Activated CD4-positive, alpha-beta memory T cell treated with anti-CD3 and anti-CD28 coated beads for 36 hours (primary cell): ENCODE results near the gene DNAH17. TPM values are rescaled to one million over a fixed set of nuclear protein-coding genes. Genes with fewer than 3 reads are reported as not detected.
A peak's percentile ranks its signal among the peaks of the same experiment; 100 is the strongest.

ENCODE experiments used
- CTCF ChIA-PET: fragments of 350-600 bp; sonication (Branson Sonifier 250); formaldehyde crosslinking; loops from one replicate; lab custom pipeline; 2021; ENCODE audit warnings: antibody characterized with exemption, inconsistent platforms; lab: Charles Lee
- POLR2A ChIA-PET: fragments of 350-600 bp; sonication (Branson Sonifier 250); formaldehyde crosslinking; loops from one replicate; lab custom pipeline; 2021; ENCODE audit warnings: antibody characterized with exemption; lab: Charles Lee
- DNase-seq: peaks from one replicate; pipeline ENCODE4 v3.0.0-alpha.2; 2020
- H3K27ac Mint-ChIP-seq: one replicate; pipeline ENCODE4 v1.8.0; 2021; ENCODE audit warnings: mixed read lengths
- H3K27me3 Mint-ChIP-seq: one replicate; pipeline ENCODE4 v1.8.0; 2021; ENCODE audit warnings: mixed read lengths
- H3K36me3 Mint-ChIP-seq: one replicate; pipeline ENCODE4 v1.8.0; 2021; ENCODE audit warnings: mixed read lengths
- H3K4me1 Mint-ChIP-seq: one replicate; pipeline ENCODE4 v1.8.0; 2021; ENCODE audit warnings: low read depth, mixed read lengths
- H3K4me3 Mint-ChIP-seq: one replicate; pipeline ENCODE4 v1.8.0; 2021; ENCODE audit warnings: mild to moderate bottlenecking, mixed read lengths
- H3K9me3 Mint-ChIP-seq: one replicate; pipeline ENCODE4 v1.8.0; 2021; ENCODE audit warnings: mixed read lengths
- intact Hi-C: fragments of 100-400 bp; cut with micrococcal nuclease; formaldehyde crosslinking; loops from one replicate; pipeline ENCODE4 v1.15.1; 2023
- total RNA-seq, 2 experiments: library from RNA; stranded (reverse); gene quantifications; one replicate each; pipeline ENCODE4 v1.2.3, GENCODE V29; 2021

The DNAH17 gene
- total RNA-seq, 2 experiments from 2014 or later = 0.21 to 0.29 TPM

GRCh38 chr17:78427140-78427539 lies 150.1 kb downstream of the DNAH17 start:
- Mint-ChIP-seq H3K27ac (no peak overlapping the region), H3K36me3 (peaks cover 36% of the 10 kb centered on the region)
- CTCF ChIA-PET = interaction anchor here (9.7 kb wide), 1 partner anchor 66 kb away, joined by 135 read pairs; the partner anchor contains the start of gene SOCS3

GRCh38 chr17:78426293-78426879 lies 150.8 kb downstream of the DNAH17 start:
- no peaks in the 10 kb centered on the region for H3K9me3 Mint-ChIP-seq
- H3K36me3 Mint-ChIP-seq = peaks cover 41% of the 10 kb centered on the region

More at GRCh38 chr17:78427140-78427539, 150.1 kb downstream of the DNAH17 start:
- intact Hi-C loops = no loop called here
- H3K9me3 Mint-ChIP-seq = no peaks in the 10 kb centered on the region
- peaks cover 5% of the 10 kb centered on the region for H3K4me1 Mint-ChIP-seq
- POLR2A ChIA-PET = no interaction called here
- no peak for DNase-seq
- no peaks in the 10 kb centered on the region for H3K27me3 Mint-ChIP-seq
- no peak overlapping the region for H3K4me3 Mint-ChIP-seq

GRCh38 chr17:78425429-78425828 lies 151.8 kb downstream of the DNAH17 start:
- ChIA-PET CTCF (interaction anchor here (1.1 to 9.7 kb wide), 4 partner anchors 9 to 174 kb away, joined by 3 to 135 read pairs (median 4); partner anchors contain the start of gene SOCS3), POLR2A (no interaction called here)
- H3K36me3 Mint-ChIP-seq = peaks cover 51% of the 10 kb centered on the region
- no peak overlapping the region for H3K4me3 Mint-ChIP-seq
- no peak overlapping the region for H3K27ac Mint-ChIP-seq
- intact Hi-C loops = no loop called here
- DNase-seq = no peak
- H3K4me1 Mint-ChIP-seq = peaks cover 21% of the 10 kb centered on the region
- H3K27me3 Mint-ChIP-seq = no peaks in the 10 kb centered on the region
- no peaks in the 10 kb centered on the region for H3K9me3 Mint-ChIP-seq

More at GRCh38 chr17:78426293-78426879, 150.8 kb downstream of the DNAH17 start:
- no peak overlapping the region for H3K4me3 Mint-ChIP-seq
- no peaks in the 10 kb centered on the region for H3K27me3 Mint-ChIP-seq
- CTCF ChIA-PET = interaction anchor here (1.1 to 9.7 kb wide), 3 partner anchors 65 to 175 kb away, joined by 3 to 135 read pairs (median 4); partner anchors contain the start of gene SOCS3
- intact Hi-C loops = no loop called here
- H3K27ac Mint-ChIP-seq = peak overlapping the region; percentile 18
- DNase-seq = no peak
- peaks cover 12% of the 10 kb centered on the region for H3K4me1 Mint-ChIP-seq
- POLR2A ChIA-PET = no interaction called here

- no peak for DNase-seq
- no peak overlapping the region for H3K4me3 Mint-ChIP-seq
- CTCF ChIA-PET = interaction anchor here (0.7 to 9.7 kb wide), 4 partner anchors 8 to 174 kb away, joined by 3 to 135 read pairs (median 4); partner anchors contain the start of gene SOCS3
- H3K36me3 Mint-ChIP-seq = peaks cover 60% of the 10 kb centered on the region
- peaks cover 30% of the 10 kb centered on the region for H3K4me1 Mint-ChIP-seq
- intact Hi-C loops = no loop called here
- H3K9me3 Mint-ChIP-seq = no peaks in the 10 kb centered on the region
- no peaks in the 10 kb centered on the region for H3K27me3 Mint-ChIP-seq
- POLR2A ChIA-PET = interaction anchor here (1.1 kb wide), 1 partner anchor 40 kb away, joined by 3 read pairs; no protein-coding TSS in a partner anchor
- H3K27ac Mint-ChIP-seq = no peak overlapping the region
These were observed 153.1 kb downstream of the DNAH17 start for GRCh38 chr17:78423961-78424675.

- Mint-ChIP-seq H3K27me3 (no peaks in the 10 kb centered on the region), H3K9me3 (no peaks in the 10 kb centered on the region), H3K4me3 (no peak overlapping the region), H3K27ac (no peak overlapping the region), H3K4me1 (peaks cover 35% of the 10 kb centered on the region), H3K36me3 (peaks cover 58% of the 10 kb centered on the region)
- intact Hi-C loops = loop anchor here (1.0 kb wide), 1 partner anchor 63 kb away; the partner anchor contains the start of gene SOCS3
- CTCF ChIA-PET = interaction anchor here (0.6 to 9.7 kb wide), 18 partner anchors 15 to 284 kb away, joined by 3 to 135 read pairs (median 4); partner anchors contain the start of genes PGS1 and SOCS3
- DNase-seq = no peak
- POLR2A ChIA-PET = no interaction called here
These were observed 154.2 kb downstream of the DNAH17 start for GRCh38 chr17:78422872-78423588.

GRCh38 chr17:78422267-78422605 lies 155.0 kb downstream of the DNAH17 start:
- POLR2A ChIA-PET = interaction anchor here (1.3 to 1.7 kb wide), 2 partner anchors 40 to 62 kb away, joined by 3 to 13 read pairs; partner anchors contain the start of gene SOCS3
- intact Hi-C loops = loop anchor here (1.0 kb wide), 1 partner anchor 62 kb away; the partner anchor contains the start of gene SOCS3
- Mint-ChIP-seq H3K36me3 (peaks cover 61% of the 10 kb centered on the region), H3K4me1 (peaks cover 40% of the 10 kb centered on the region), H3K9me3 (no peaks in the 10 kb centered on the region), H3K27me3 (no peaks in the 10 kb centered on the region), H3K27ac (peak overlapping the region; percentile 70), H3K4me3 (no peak overlapping the region)
- no peak for DNase-seq
- CTCF ChIA-PET = interaction anchor here (0.7 to 9.7 kb wide), 27 partner anchors 8 to 288 kb away, joined by 3 to 135 read pairs (median 5); partner anchors contain the start of genes PGS1 and SOCS3

GRCh38 chr17:78421534-78422266 lies 155.5 kb downstream of the DNAH17 start:
- no peak overlapping the region for H3K4me3 Mint-ChIP-seq
- H3K36me3 Mint-ChIP-seq = peaks cover 61% of the 10 kb centered on the region
- ChIA-PET POLR2A (interaction anchor here (1.3 to 1.7 kb wide), 2 partner anchors 40 to 61 kb away, joined by 3 to 13 read pairs; partner anchors contain the start of gene SOCS3), CTCF (interaction anchor here (0.5 to 9.7 kb wide), 31 partner anchors 9 to 428 kb away, joined by 3 to 135 read pairs (median 4); partner anchors contain the start of genes PGS1 and SOCS3)
- peak; percentile 86 for DNase-seq
- H3K4me1 Mint-ChIP-seq = peaks cover 46% of the 10 kb centered on the region
- no peaks in the 10 kb centered on the region for H3K27me3 Mint-ChIP-seq
- H3K9me3 Mint-ChIP-seq = no peaks in the 10 kb centered on the region
- peak overlapping the region; percentile 70 for H3K27ac Mint-ChIP-seq
- intact Hi-C loops = loop anchor here (1.0 kb wide), 1 partner anchor 61 kb away; the partner anchor contains the start of gene SOCS3

- ChIA-PET CTCF (interaction anchor here (0.7 to 9.7 kb wide), 22 partner anchors 9 to 428 kb away, joined by 3 to 135 read pairs (median 6); partner anchors contain the start of genes PGS1 and SOCS3), POLR2A (interaction anchor here (1.3 to 1.7 kb wide), 2 partner anchors 39 to 61 kb away, joined by 3 to 13 read pairs; partner anchors contain the start of gene SOCS3)
- Mint-ChIP-seq H3K4me3 (no peak overlapping the region), H3K4me1 (peaks cover 50% of the 10 kb centered on the region), H3K36me3 (peaks cover 64% of the 10 kb centered on the region), H3K27ac (no peak overlapping the region), H3K9me3 (no peaks in the 10 kb centered on the region), H3K27me3 (no peaks in the 10 kb centered on the region)
- intact Hi-C loops = no loop called here
- no peak for DNase-seq
These were observed 156.1 kb downstream of the DNAH17 start for GRCh38 chr17:78421084-78421533.

GRCh38 chr17:78419970-78420815 lies 157.0 kb downstream of the DNAH17 start:
- H3K27me3 Mint-ChIP-seq = no peaks in the 10 kb centered on the region
- H3K36me3 Mint-ChIP-seq = peaks cover 69% of the 10 kb centered on the region
- H3K4me1 Mint-ChIP-seq = peaks cover 59% of the 10 kb centered on the region
- no peak overlapping the region for H3K4me3 Mint-ChIP-seq
- ChIA-PET POLR2A (no interaction called here), CTCF (interaction anchor here (1.1 to 9.7 kb wide), 8 partner anchors 28 to 169 kb away, joined by 3 to 135 read pairs (median 13); partner anchors contain the start of genes PGS1 and SOCS3)
- H3K9me3 Mint-ChIP-seq = no peaks in the 10 kb centered on the region
- peak overlapping the region; percentile 33 for H3K27ac Mint-ChIP-seq
- intact Hi-C loops = no loop called here
- no peak for DNase-seq
